ENCODE data around the gene STYXL2.

The STYXL2 gene

DNA sequence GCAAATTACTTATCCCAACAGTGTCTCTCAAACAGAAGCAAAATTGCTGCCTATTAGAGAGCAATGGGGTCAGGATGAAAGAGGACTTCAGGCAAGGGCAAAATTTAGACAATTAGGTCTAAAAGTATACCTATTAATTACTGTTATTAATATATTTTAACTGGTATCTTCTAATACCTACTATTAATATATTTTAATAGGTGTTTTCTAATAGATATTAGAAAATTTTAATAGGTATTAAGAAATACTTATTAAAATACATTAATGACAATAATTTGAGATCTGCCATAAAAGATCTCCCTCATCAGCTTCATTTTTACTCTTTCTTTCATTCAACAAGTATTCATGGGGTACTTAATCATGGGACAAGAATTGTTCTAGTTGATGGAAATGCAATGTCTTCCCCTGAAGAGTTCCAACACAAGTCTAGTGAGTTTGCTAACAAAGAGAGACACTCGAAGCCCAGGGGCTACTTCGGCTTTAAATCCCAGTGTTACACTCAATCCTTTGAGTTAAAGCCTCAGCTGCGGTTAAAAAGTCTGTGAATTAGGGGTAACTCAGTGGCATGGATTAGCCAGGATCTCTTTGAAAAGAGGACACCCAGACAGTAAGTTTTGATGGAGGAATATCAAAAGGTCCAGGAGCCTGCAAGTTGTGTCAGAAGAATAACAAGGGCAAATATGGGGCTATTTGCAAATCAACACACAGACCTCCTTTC, 44.1 kb downstream of the STYXL2 start:
- no peak for DNase-seq

DNA sequence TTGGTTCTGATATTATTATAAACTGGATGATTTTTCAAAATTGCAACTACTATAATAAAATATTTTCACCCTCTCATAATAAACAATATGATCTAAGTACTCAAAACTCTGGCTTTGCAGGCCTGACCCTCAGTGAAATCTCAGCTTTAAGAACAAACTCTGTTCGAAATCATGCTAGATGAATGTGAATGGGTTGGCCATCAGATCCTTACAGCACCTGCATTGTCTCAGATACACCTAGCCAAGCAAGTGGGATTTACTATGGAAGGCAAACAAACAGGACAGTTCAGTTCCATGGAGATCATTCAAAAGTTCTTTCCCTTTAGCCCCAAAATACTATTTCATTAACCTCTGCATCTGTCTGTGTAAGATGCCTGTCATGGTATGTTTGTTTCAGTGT, 44.8 kb downstream of the STYXL2 start:
- no peak for DNase-seq

DNA sequence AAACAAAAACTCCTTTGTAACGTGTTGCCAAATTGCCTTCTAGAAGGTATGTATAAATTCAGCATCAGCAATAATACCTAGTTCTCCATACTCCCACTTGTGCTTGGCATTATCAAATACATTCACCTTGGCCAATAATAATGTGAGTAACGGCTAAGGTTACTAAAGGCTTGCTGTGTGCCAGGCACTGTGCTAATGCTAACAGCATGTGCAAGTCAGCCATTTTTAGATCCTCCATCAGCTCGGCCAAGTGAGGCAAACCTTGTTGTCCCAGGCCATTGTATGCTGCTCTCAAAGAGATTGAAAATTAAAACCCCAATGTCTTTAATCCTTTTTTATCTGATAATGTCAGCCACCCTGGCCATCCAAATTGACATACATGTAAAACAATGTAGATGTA, 48.1 kb downstream of the STYXL2 start:
- no peak for DNase-seq

All from kidney glomerular epithelial cell (primary cell).